ENCODE data around the gene ITFG1.
A peak's percentile ranks its signal among the peaks of the same experiment; 100 is the strongest.

ITFG1 gene

DNA sequence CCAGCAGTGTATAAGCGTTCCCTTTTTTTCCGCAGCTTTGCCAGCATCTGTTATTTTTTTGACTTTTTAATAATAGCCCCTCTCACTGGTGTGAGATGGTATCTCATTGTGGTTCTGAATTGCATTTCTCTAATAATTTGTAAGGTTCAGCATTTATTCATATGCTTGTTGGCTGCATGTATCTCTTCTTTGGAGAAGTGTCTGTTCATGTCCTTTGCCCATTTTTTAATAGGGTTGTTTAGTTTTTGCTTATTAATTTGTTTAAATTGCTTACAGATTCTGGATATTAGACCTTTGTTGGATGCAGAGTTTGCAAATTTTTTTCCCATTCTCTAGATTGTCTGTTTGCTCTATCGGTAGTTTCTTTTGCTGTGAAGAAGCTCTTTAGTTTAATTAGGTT is 27.2 kb upstream of the ITFG1 start:
- Histone ChIP-seq H3K4me1 (ENCODE audit: control insufficient read depth, insufficient read depth, low read length) (no peaks in the 10 kb centered on the region), H3K9me3 (ENCODE audit: control insufficient read depth, insufficient read depth, low read depth, low read length) (no peaks in the 10 kb centered on the region), H3K4me3 (ENCODE audit: low read depth, low read length) (no peak overlapping the region), H3K27ac (ENCODE audit: extremely low read depth, low read depth, low read length) (no peak overlapping the region), H3K36me3 (ENCODE audit: control insufficient read depth in 2 of 2, insufficient read depth in 1 of 2, low read length in 2 of 2) (no peaks in the 10 kb centered on the region; a peak in 1 of 3 replicates)
- POLR2A ChIA-PET, result no interaction called here
- TF ChIP-seq, protein P1, sequence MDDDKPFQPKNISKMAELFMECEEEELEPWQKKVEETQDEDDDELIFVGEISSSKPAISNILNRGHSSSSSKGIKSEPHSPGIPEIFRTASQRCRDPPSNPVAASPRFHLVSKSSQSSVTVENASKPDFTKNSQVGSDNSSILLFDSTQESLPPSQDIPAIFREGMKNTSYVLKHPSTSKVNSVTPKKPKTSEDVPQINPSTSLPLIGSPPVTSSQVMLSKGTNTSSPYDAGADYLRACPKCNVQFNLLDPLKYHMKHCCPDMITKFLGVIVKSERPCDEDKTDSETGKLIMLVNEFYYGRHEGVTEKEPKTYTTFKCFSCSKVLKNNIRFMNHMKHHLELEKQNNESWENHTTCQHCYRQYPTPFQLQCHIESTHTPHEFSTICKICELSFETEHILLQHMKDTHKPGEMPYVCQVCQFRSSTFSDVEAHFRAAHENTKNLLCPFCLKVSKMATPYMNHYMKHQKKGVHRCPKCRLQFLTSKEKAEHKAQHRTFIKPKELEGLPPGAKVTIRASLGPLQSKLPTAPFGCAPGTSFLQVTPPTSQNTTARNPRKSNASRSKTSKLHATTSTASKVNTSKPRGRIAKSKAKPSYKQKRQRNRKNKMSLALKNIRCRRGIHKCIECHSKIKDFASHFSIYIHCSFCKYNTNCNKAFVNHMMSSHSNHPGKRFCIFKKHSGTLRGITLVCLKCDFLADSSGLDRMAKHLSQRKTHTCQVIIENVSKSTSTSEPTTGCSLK (tag by site-specific recombination; IDR thresholded peaks at IDR 0.05), result no peak
- TF ChIP-seq ZNF133 (tag by site-specific recombination; IDR thresholded peaks at IDR 0.05) (peak; percentile 39), ZNF561 (tag by site-specific recombination; IDR thresholded peaks at IDR 0.05; ENCODE audit: borderline replicate concordance) (no peak)
- CTCF ChIA-PET, result interaction anchor here (1.2 kb wide), 1 partner anchor 21 kb away, joined by 3 read pairs; no protein-coding TSS in a partner anchor

DNA sequence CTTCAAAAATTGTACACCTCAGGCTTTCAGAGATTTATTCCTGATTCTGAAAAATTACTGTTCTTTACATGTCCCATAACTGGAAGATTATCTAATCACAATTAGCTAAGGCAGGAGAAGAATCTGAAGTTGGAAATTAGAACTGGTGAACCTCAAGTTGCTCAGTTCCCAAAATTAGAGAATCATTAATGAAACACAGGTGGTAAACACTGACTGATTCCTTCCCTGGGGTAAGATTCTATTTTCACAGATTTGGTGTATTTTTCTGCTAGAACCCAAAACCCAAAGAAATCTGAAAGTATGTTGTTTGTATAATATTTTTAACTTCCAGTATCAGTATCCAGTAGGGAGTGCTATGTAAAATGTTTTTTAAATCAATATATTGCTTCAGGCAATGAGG is 26.0 kb upstream of the ITFG1 start:
- no peak overlapping the region for H3K27ac ChIP-seq (ENCODE audit: extremely low read depth, low read depth, low read length)
- TF ChIP-seq ZNF544 (tag by site-specific recombination; IDR thresholded peaks at IDR 0.05) (no peak), SCRT2 (tag by site-specific recombination; IDR thresholded peaks at IDR 0.05) (no peak), ZNF621 (tag by site-specific recombination; IDR thresholded peaks at IDR 0.05) (no peak), PBX3 (CRISPR knock-in tag; IDR thresholded peaks at IDR 0.05) (no peak), ZNF266 (tag by site-specific recombination; IDR thresholded peaks at IDR 0.05; ENCODE audit: low read depth) (no peak)
- TF ChIP-seq, protein P2, sequence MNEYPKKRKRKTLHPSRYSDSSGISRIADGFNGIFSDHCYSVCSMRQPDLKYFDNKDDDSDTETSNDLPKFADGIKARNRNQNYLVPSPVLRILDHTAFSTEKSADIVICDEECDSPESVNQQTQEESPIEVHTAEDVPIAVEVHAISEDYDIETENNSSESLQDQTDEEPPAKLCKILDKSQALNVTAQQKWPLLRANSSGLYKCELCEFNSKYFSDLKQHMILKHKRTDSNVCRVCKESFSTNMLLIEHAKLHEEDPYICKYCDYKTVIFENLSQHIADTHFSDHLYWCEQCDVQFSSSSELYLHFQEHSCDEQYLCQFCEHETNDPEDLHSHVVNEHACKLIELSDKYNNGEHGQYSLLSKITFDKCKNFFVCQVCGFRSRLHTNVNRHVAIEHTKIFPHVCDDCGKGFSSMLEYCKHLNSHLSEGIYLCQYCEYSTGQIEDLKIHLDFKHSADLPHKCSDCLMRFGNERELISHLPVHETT (tag by site-specific recombination; IDR thresholded peaks at IDR 0.05), result no peak
- CTCF ChIA-PET, result interaction anchor here (1.2 to 1.3 kb wide), 2 partner anchors 13 to 20 kb away, joined by 3 to 4 read pairs; no protein-coding TSS in a partner anchor
- POLR2A ChIA-PET, result no interaction called here
- no peaks in the 10 kb centered on the region for H3K4me1 ChIP-seq (ENCODE audit: control insufficient read depth, insufficient read depth, low read length)
- no peaks in the 10 kb centered on the region; a peak in 1 of 3 replicates for H3K36me3 ChIP-seq (ENCODE audit: control insufficient read depth in 2 of 2, insufficient read depth in 1 of 2, low read length in 2 of 2)
- H3K4me3 ChIP-seq (ENCODE audit: low read depth, low read length), result no peak overlapping the region
- H3K9me3 ChIP-seq (ENCODE audit: control insufficient read depth, insufficient read depth, low read depth, low read length), result no peaks in the 10 kb centered on the region

DNA sequence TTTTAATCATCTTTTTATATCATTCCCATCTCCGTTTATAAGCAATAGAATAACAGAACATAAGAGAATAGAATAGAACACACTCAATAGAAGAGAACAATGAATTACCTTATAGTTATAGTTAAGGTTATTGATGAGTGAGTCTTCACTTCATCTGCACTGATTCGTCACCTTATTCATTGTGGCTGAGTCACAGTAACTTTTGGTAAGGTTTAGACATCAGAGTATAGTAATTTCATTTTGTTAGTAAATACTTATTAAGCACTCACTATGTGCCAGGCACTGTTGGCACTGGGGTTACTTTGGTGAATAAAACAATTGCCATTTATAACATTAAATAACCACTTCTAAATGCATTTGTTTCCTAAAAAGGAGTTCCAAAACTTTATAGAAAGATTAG is 22.8 kb upstream of the ITFG1 start:
- ChIA-PET CTCF (no interaction called here), POLR2A (no interaction called here)
- Histone ChIP-seq H3K27ac (ENCODE audit: extremely low read depth, low read depth, low read length) (no peak overlapping the region), H3K4me3 (ENCODE audit: low read depth, low read length) (no peak overlapping the region), H3K9me3 (ENCODE audit: control insufficient read depth, insufficient read depth, low read depth, low read length) (no peaks in the 10 kb centered on the region), H3K4me1 (ENCODE audit: control insufficient read depth, insufficient read depth, low read length) (no peaks in the 10 kb centered on the region), H3K36me3 (ENCODE audit: control insufficient read depth in 2 of 2, insufficient read depth in 1 of 2, low read length in 2 of 2) (no peaks in the 10 kb centered on the region; a peak in 1 of 3 replicates)
- TF ChIP-seq SP7 (tag by site-specific recombination; IDR thresholded peaks at IDR 0.05) (no peak), KLF16 (tag by site-specific recombination; IDR thresholded peaks at IDR 0.05) (no peak), ZNF366 (tag by site-specific recombination; conservative IDR thresholded peaks at IDR 0.05) (no peak), GLIS2 (tag by site-specific recombination; IDR thresholded peaks at IDR 0.05) (no peak), ZNF843 (tag by site-specific recombination; IDR thresholded peaks at IDR 0.05) (no peak), ZNF791 (tag by site-specific recombination; IDR thresholded peaks at IDR 0.05) (no peak), ZNF701 (tag by site-specific recombination; IDR thresholded peaks at IDR 0.05) (no peak), ZNF501 (tag by site-specific recombination; IDR thresholded peaks at IDR 0.05) (no peak), BCL11B (tag by site-specific recombination; IDR thresholded peaks at IDR 0.05; ENCODE audit: low read depth) (no peak), ZNF544 (tag by site-specific recombination; IDR thresholded peaks at IDR 0.05) (no peak)
- TF ChIP-seq, protein P3, sequence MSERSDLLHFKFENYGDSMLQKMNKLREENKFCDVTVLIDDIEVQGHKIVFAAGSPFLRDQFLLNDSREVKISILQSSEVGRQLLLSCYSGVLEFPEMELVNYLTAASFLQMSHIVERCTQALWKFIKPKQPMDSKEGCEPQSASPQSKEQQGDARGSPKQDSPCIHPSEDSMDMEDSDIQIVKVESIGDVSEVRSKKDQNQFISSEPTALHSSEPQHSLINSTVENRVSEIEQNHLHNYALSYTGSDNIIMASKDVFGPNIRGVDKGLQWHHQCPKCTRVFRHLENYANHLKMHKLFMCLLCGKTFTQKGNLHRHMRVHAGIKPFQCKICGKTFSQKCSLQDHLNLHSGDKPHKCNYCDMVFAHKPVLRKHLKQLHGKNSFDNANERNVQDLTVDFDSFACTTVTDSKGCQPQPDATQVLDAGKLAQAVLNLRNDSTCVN (tag by site-specific recombination; optimal IDR thresholded peaks at IDR 0.05), result no peak
- TF ChIP-seq, protein P4, sequence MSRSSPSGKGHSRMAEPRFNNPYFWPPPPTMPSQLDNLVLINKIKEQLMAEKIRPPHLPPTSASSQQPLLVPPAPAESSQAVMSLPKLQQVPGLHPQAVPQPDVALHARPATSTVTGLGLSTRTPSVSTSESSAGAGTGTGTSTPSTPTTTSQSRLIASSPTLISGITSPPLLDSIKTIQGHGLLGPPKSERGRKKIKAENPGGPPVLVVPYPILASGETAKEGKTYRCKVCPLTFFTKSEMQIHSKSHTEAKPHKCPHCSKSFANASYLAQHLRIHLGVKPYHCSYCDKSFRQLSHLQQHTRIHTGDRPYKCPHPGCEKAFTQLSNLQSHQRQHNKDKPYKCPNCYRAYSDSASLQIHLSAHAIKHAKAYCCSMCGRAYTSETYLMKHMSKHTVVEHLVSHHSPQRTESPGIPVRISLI (tag by site-specific recombination; IDR thresholded peaks at IDR 0.05), result no peak

All from HEK293 (cell line).